GM13976 (cell line): ENCODE results near the gene LYRM4.

ENCODE experiments used
- DNase-seq: peaks from one replicate; pipeline ENCODE4 v3.0.0; 2012; ENCODE audit warnings: low spot score
- CTCF ChIP-seq: IDR thresholded peaks from 2 replicates; pipeline ENCODE4 v1.5.1; 2012; ENCODE audit warnings: borderline replicate concordance, mild to moderate bottlenecking; ENCODE audit not compliant: insufficient read depth; ENCODE audit errors: extremely low read depth, missing control alignments, control extremely low read depth
- in situ Hi-C: fragments of 300-500 bp; cut with MboI; formaldehyde crosslinking; loops from one replicate; pipeline ENCODE4 v1.12.0; 2022; ENCODE audit warnings: low sequenced_read_pairs, mixed read lengths, inconsistent platforms; ENCODE audit not compliant: unreplicated experiment

LYRM4 gene

DNA sequence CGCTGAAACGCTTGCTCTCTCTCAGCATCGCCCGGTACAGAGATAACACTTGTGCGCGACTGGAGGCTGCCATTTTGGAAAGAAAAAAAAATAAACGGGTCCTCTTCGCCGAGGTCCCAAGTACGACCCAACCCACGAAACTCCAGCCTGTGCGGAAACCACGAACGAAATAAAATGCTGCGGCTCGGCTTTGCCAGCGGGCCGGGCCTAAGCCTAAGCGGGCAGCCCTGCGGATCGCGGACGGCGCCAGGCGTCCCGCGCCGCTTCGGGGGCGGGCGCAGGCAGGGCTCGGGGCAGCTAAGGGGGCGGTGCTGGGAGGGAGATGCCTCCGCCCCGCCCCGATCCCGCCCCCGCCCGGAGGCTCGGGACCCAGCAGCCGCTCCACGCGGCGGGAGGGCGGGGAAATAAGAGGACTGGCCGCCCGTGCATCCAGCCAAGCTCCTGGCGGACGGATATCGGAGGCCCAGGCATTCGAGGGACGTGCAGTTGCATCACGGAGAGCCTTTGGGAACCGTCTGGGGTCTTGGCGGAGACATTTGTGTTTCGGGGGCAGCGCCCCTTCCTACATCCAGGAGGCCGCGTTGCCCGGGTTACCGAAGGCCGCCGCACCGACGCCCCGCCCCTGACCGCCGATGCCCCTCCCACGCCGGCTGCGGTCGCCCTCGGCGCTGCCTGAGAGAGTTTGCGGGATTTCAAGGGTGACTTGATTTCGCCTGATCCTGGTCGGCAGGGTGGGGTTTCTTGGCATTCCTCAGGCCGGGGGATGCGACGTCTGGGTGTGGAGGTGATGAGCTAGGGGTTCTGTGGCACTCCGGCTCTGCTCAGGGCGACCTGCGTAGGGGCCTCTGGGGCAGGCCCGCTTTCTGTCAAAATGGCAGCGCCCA, at the start of gene LYRM4, which contains the start of gene FARS2:
LYRM4 (minus strand) TSS at position 290 of the 884 bp plus-strand sequence; CDS start at position 73, 217 bp downstream.
FARS2 (plus strand) TSS at position 853 of the 884 bp plus-strand sequence.
- TF ChIP-seq CTCF: peak; percentile 12
- peak; percentile 95 for DNase-seq
- in situ Hi-C loops: no loop called here

GRCh38 chr6:5308066-5308465, 47.3 kb upstream of the LYRM4 start:
- TF ChIP-seq CTCF: no peak
- DNase-seq: no peak
- in situ Hi-C loops: no loop called here

DNA sequence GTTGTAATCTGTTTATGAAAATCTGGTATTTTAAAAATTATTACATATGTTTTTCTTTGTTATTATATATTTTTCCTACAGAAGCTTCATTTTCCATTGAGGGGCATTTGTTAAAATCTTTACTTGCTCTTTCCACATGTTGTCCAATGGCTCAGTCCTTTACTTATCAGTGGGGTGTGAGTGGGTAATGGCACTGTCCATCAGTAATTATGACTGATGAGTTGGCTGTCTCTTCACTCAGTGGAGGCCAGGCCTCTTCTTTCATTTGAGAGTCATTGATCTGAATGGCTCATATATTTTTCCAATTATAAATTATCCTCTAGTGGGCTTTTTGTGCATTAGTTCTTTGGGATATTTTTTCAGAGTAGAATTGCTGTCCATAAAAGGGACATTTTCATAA, 46.3 kb upstream of the LYRM4 start:
- no peak for TF ChIP-seq CTCF
- no peak for DNase-seq
- in situ Hi-C loops: no loop called here

GRCh38 chr6:5305968-5306626, 45.3 kb upstream of the LYRM4 start:
- no peak for TF ChIP-seq CTCF
- in situ Hi-C loops: no loop called here
- DNase-seq: no peak

DNA sequence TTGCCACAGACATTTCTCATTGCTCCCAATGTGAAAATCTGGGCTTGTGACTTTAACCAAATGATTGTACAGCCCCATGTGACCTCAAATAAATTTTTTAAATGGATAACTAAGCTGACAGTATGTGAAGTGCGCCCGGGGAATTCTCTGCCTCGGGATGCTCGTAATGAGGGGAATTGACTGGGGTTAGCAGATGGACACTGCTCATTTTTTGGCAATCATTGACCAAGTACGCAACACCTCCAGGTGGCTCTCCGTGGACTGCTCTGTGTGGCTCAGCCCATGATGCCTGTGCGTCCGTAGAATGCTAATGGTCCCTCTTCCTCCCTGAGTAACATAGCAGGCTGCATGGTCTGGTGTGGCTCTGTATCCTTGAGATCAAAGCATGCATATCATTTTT, 42.9 kb upstream of the LYRM4 start:
- no peak for TF ChIP-seq CTCF
- no peak for DNase-seq
- in situ Hi-C loops: no loop called here

DNA sequence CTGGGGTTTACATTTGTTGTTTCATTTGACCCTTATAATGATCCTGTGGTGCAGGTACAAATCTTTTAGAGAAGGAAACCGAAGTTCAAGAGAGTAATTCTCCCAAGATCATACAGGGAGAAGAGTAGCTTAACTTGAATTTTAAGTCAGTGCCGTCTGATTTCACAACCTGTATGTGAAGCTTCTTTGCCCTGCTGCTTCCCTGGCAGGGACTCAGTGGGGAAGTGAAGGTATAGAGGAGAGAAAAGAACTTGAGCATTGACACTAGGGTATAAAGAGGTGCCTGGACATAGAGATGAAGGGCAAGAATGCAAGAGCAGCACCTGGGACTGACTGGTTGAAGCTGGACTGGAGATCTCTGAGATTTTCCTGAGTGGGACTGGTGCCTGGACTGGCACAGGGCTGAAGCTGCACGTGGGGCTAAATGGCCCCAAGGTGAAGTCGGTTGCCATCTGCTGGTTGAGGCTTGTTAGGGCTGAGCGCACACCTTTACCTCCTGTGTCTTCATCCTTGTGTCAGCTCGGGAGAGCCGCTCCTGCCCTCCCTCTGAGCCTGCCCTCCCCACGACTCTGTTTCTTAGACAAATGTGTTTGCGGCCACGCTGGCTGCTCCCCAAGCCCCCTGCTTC, 42.4 kb upstream of the LYRM4 start:
- in situ Hi-C loops: no loop called here
- TF ChIP-seq CTCF: peak; percentile 85
- DNase-seq: peak; percentile 60
